A172 (cell line): ENCODE data around the gene ZNF619. TPM values are rescaled to one million over a fixed set of nuclear protein-coding genes. Genes with fewer than 3 reads are reported as not detected.
"Not testable (repeated sequence)": the region's sequence is repeated elsewhere in the genome, so short reads cannot be mapped to it uniquely, and the experiment has no call there.

ENCODE experiments used
- DNase-seq: peaks from one replicate; pipeline ENCODE4 v3.0.0-alpha.2; 2015; ENCODE audit warnings: low spot score
- total RNA-seq: library from RNA; depleted of rRNA; stranded (reverse); fragments of >200 nt; shearing (Covaris generic); gene quantifications from 2 replicates; pipeline ENCODE4 v1.2.3, GENCODE V29; 2014; rRNA removed

ZNF619 gene
- total RNA-seq = 4.9 and 5.1 TPM in 2 replicates

DNA sequence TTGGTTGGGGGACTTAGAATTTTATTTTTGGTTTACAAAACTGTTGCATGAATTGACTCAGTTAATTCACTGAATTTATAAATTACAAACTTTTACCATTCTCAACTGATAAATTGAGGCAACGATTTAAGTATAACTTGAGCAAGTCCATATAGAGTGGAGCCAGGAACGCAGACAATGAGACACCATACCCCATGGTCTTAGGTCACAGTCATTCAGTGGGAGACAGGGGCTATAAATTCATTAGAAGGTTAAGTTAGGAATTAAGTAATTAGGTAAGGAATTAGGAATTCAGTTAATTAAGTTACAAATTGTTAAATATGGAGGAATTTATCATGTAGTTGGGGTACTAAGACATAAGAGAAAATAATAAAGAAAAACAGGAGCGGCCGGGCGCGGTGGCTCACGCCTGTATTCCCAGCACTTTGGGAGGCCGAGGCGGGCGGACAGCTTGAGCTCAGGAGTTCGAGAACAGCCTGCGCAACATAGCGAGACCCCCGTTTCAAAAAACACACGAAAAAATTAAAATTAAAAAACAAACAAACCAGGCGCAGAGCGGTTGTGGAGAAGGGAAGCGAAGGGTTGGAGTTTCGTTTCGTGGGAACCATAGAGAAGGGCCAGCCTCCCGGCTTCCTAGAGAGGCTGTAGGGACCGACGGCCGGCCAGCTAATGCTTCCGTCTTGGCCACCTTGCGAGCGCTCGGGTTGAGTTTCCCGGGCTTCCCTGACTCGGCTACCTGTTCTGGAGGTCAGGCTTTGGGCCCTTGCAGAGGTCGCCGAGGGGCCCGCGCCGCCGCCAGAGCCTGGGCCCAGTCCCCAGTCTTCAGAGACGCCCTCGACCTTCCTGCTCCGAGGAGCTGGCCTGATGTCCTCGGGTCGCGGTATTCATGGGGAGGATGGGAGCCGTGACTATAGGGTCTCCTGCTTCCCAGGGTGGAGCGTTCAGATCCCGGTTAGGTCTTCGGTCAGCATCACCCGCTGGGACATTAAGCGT is at the start of gene ZNF619:
ZNF619 (plus strand) TSS at position 645 of the 993 bp plus-strand sequence. CDS start 858 bp downstream, outside the sequence.
- peak; percentile 54 for DNase-seq

DNA sequence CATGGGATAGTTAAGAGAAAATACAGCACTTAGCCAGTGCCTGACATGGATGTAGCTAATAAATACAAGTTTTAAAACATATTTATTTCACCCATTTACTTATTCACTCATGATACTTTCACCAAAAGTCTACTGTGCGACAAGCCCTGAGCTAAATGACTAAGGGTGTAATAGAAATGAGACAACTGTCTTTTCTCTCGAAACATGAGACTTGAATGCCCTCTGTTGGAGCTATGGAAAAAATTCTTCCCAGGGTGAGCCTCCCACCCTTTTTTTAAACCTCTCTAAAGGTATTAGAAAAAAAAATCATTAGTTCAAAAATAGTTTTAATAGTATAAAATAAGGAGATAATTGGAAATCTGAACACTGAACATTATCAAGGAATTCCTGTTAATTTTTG is 44.1 kb upstream of the ZNF619 start:
- no peak for DNase-seq

DNA sequence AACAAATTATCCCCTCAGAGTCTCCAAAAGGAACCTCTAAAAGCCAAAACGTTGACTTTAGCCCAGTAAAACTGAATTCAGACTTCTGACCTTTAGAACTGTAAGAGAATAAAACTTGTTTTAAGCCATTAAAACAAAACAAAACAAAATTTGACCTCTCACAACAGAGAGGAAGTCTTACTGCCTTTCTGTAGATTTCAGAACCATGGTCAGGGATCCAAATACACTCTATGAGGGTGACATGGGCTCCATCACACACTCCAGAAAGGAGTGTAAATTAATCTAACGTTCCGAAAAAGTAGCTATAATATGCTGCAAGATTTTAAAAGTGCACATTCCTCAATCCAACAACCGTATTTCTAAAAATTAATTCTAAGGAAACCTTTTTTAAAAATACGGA is 39.0 kb upstream of the ZNF619 start:
- DNase-seq = no peak

DNA sequence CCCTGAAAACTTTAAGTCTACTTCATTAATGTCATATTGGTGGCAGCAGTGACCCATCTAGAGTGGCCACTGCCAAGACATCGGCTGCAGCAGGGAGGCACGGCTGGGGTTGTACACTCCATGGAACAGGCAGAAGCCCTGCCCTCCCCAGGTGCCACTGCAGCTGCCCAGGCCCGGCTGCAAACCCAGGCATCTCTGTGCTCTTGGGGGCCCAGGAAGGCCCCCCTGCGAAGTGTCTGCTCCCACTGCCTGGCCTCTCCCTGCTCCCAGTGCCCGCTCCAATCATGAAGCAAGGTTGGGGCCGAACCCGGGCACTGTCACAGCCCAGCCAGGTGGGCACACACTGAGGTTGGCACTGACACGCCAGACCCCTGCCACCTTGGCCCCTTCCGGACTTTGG is 31.9 kb upstream of the ZNF619 start:
- no peak for DNase-seq

DNA sequence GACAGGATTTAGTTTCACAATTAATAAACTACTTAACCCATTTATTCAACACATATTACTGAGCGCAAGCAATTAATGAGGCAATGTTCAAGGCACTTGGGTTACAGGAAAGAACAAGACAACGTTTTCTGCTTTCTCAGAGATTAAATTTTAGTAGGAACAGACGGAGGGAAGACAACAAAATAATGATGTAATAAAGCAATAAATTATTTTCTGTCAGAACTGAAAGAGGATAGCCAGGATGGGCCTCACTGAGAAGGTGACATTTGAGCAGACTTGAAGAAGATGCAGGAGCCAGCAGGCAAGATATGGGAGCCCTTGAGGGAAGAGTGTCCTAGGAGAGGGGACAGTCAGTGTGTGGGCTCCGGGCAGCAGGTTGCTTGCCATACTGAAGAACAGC is 31.0 kb upstream of the ZNF619 start:
- no peak for DNase-seq

DNA sequence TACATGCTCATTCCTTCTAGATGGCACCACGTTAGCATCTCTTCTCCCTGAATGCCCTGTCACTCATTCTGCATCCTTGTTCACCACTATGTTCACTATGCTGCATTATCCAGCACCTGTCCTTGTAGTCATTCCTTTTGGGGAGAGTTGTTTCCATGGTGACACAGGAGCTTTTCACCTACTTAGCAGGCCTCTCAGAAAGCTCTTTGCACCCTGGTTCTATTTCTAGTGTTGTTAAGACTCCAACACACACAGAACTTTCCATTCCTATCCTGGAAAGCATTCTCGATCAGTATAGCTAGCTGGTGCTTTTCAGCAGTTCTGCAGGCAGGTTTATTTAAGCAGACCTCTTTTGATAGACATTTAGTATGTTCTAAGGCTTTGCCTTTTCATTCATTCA is 26.5 kb upstream of the ZNF619 start:
- DNase-seq = no peak

DNA sequence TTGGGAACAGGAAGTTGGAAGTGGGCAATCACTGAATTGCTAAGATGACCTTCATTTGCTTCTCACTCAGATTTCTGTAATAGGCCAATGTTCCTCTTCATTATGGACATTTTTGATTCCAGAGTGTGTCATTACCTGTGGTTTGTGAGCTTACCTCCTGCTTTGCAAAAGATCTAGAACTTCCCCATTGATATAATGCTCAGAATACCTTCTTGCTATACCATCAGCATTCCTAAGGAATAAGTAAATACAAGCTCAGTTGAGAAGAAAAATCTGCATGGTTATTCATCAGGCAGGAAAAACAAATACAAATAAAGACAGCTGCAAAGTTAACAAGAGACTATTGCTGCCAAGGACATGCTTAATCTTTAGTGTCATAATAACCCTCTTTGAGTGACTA is 25.4 kb upstream of the ZNF619 start:
- DNase-seq = no peak

DNA sequence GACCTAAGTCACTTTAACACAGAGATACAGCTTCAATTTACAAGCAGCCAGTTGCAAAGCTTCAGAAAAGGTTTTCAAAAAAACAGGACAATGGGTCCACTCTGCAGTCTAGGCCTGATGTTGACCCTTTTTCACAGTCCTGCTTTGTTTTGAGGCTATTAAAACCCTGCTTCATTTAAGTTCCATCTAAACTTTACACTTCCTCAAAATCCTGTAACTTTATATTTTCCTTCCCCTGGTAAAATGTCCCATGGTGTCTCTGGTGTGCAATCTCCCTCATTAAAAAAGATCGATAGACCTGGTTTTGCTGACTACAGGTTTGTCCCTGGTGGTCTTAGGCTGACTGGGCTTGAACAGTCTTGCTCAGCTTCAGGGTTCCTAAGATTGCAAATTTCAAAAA is 24.9 kb upstream of the ZNF619 start:
- DNase-seq = no peak

DNA sequence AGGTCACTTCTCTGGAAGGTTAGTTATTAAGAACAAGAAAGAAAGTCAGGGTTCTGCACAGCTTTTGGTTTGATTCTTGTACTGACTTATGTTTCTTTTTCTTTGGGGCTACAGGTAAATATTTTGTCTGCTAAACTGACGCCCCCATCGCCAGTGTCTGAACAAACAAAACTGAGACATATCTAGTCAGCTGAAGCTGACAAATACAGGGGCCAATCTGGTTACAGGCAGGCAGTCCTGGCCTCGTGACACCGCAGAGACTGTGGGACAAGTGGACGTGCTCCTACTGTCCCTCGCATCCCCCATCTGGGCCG is 24.4 kb upstream of the ZNF619 start:
- no peak for DNase-seq

DNA sequence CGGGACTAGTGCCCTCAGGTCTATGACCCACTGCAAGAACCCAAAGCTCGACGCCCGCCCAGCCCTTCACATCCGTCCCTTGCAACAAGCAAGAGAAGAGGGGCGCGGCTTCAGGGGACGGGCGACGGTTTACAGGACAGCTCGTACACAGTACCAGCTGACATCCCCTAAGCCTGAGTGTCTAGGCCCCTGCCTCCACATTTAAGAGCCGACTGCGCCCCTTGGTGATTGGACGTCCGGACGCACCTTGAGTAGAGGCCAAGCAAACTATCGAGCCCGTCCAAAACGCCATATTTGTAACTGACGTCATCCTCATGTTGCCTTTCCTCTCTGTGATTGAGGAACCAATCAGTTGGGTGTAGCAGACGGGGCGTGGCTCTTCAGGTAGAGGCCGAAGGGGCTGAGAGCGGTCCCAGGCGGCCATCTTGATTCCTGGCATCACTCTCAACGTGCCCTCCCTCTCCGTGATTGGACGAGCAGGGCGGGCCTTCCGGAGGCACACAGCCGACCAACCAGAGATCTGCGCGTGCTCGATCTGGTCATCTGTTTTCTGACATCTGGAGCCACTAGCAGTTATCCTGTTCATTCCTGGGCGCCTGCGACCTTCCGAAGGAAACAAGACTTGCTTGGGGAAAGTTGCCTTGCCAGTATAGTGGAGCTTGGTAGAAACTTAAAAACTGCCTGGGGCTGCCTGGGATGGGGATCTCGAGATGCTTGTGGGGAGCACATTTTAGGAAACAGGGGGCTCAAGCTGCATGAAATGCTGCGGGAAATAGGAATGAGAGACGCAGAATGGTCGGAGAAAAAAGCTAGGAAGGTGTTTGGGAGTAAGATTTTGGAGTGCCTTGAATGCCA is 23.8 kb upstream of the ZNF619 start:
- DNase-seq = peak; percentile 99

DNA sequence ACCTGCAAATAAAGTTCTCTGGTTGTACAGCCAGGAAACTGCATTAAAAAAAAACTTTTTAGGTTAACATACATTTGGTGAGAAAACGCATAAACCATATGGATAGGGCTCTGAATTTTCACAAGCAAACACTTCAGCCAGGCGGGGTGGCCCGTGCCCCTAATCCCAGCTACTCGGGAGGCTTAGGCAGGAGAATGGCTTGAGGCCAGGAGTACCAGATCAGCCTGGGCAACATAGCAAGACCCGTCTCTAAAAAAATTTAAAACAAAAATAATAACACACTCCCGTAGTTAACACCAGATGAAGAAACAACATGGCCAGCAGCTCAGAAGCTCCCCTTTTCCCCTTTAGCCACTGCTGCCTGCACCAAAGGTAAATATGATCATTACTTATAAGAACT is 23.0 kb upstream of the ZNF619 start:
- DNase-seq = no peak

DNA sequence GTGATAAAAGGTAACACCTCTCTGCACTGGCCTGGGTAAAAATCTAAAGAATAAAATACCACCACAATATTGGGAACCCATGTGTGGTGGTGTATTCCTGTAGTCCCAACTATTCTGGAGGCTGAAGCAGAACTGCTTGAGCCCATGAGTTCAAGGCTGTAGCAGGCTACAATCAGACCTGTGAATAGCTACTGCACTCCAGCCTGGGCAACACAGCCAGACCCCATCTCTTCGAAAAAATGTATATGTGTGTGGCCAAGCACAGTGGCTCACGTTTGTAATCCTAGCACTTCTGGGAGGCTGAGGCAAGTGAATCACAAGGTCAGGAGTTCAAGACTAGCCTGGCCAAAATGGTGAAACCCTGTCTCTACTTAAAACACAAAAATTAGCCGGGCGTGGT is 21.6 kb upstream of the ZNF619 start:
- no peak for DNase-seq

DNA sequence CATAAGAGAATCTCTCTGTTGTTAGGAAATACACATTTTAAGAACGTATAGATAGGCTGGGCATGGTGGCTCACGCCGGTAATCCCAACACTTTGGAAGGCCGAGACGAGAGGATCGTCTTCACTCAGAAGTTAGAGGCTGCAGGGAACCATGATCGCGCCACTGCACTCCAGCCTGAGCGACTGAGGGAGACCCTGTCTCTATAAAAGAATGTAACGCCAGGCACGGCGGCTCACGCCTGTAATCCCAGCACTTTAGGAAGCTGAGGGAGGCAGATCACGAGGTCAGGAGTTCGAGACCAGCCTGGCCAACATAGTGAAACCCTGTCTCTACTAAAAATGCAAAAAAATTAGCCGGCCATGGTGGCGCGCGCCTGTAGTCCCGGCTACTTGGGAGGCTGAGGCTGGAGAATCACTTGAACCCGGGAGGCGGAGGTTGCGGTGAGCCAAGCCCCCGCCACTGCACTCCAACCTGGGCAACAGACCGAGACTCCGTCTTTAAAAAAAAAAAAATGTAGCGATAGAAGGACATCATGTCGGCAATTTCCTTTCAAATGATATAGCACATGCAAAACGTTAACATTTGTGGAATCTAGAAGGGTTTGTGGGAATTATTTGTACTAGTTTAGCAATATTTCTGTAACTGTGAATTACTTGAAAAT is 20.5 kb upstream of the ZNF619 start:
- DNase-seq = no peak

DNA sequence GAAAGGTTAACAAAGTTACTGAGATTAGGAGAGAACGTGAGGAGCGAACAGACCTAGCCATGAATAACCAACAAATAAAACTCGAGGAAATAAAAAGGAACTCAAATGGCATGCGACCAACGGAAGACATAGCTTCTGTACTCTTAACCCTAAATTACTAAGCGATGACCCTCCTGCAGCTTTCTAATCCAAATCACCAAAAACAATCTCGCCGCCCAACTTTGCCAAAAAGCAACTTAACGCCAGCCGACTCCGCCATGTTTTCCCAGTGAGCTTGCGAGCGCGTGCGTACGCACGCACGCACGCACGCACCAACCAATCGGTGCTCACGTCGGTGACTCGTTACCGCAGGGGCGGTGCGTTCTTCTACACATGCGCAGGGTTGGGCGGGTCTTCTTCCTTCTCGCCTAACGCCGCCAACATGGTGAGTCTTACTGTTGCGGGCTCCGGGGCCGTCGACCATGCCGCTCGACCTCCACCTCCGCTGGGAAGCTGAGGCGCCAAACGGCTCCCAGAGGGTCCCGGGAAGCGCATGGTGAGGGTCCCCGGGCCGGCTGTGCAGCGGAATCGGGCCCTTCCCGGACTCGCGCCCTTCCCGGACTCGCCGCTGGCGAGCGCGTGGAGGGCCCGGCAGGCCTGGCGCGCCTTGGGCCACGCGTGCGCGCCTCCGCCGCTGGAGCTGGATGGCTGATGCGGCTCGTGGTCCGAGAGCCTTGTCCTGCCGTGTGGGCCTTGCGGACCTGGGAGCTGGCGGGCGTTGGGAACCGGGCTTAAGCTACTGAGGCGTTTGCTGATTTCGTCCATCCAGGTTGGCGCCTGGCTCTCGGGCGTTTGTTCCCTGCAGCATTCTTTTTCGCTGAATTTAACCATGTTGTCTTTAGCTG is 19.7 kb upstream of the ZNF619 start, which contains the start of gene RPL14:
RPL14 (plus strand) TSS at position 400 of the 884 bp plus-strand sequence; CDS start at position 533, 133 bp downstream.
- peak; percentile 91 for DNase-seq

DNA sequence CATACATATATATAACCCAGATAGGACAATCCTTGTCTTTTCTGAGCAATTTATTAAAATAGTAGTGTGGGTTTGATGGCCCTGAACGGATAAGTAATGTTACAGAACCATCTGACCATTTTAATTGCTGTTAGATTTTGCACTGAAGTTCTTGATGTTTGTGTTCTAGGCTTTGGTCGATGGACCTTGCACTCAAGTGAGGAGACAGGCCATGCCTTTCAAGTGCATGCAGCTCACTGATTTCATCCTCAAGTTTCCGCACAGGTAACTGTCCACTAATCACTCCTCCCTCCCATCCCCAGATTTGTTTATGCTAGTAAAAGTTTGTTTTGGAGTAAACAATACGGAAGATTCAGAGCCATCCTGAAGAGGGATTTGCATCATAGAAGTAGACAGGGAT is 18.4 kb upstream of the ZNF619 start:
- DNase-seq = no peak

DNA sequence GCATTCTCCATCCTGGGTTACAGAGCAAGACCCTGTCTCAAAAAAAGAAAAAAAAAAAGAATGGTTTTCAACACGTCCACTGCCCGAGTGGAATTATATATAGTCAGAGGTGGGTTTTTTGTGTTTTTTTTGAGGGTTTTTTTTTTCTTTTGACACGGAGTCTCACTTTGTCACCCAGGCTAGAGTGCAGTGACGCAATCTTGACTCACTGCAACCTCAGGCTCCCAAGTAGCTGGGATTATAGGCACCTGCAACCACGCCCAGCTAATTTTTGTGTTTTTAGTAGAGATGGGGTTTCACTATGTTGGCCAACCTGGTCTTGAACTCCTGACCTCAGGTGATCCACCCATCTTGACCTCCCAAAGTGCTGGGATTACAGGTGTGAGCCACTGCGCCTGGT is 16.4 kb upstream of the ZNF619 start:
- not testable (repeated sequence) for DNase-seq

DNA sequence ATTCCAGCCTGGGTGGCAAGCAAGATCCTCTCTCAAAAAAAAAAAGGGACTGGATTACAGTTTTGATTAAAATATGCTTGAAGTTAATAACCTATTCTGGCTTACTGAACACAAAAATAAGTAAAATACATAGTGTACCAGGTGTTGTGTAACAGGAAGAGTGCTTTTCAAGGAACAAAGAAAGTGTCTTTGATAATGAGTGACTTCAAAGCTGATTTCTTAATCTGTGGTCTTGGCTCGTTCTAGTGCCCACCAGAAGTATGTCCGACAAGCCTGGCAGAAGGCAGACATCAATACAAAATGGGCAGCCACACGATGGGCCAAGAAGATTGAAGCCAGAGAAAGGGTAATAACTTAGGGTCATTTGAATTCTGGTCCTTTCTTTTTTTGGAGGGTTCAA is 15.8 kb upstream of the ZNF619 start:
- no peak for DNase-seq

DNA sequence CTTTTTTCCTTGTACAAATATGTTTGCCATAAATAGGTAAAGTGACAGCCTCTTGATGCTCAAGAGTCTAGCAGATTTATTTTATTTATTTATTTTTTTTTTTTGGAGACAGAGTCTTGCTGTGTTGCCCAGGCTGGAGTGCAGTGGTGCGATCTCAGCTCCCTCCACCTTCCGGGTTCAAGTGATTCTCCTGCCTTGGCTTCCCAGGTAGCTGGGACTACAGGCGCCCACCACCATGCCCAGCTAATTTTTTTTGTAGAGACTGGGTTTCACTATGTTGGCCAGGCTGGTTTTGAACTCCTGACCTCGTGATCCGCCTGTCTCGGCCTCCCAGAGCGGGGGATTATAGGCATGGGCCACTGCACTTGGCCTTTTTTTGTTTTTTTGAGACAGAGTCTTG is 14.1 kb upstream of the ZNF619 start:
- not testable (repeated sequence) for DNase-seq

DNA sequence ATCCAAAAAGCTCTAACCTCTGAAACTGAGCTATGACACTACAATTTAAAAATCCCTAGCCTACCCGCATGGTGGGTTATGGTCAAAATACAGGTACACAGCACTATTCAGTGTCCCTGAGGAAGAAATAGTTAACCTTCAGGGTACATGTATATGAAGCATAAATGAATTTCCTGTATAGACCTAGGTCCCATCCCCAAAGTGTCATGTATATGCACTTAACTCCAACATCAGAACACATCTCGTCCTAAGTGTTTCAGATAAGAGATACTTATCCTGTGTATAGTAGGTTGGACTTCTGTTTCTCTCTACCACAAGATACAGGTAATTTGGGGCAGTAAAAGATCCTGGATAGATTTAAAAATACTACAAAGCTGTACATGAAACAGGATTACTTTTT is 13.3 kb upstream of the ZNF619 start:
- no peak for DNase-seq

DNA sequence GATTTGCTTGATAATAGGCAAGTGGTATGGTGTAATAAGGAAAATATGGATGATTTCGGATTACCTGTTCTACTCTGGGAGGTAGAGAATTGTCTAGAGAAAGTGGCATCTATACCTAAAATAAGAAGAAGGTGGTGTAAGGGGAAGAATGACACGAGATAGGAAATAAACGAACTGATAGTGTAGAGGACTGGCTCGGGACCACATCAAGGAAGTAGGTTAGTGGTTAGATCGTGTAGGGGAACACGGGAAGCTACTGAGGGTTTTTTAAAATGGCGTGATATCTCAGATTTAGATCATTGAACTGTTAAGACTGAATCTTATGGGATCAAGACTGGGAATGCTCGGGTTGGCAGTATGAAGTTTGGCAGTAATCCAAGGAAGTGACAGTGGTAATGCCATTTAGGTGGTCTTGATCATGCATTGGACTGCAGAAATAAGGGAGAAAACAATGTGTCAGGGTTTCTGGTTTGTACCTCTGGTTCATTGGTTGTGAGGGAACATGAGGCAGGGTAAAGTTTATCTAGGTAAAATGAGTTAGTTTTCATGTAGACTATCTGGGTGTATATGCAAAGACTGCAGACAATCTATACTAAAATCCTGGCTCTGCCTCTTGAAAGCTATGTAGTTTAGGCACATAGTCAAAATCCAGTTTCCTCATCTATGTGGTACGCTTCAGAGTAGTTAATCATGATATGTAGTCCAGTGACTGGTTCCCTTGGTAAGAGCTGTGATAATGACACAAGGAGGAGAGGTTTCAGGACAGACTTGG is 12.4 kb upstream of the ZNF619 start:
- DNase-seq = no peak

DNA sequence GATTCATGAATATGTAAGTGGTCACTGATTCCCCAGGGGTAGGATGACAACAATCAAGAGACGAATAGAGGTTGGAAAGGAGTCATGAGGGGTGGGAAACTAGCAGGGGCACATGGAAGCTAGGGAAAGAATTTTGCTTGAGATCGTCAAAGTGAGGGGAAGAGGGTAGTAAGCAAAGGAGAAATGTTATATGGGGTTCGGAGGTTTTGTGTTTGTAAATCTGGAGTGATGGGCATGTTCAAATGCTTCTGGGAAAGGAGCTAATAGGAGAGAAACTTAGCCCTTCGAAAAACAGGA is 11.9 kb upstream of the ZNF619 start:
- DNase-seq = no peak
